ENCODE data around the gene POLR2J3.
"Not testable (repeated sequence)": the region's sequence is repeated elsewhere in the genome, so short reads cannot be mapped to it uniquely, and the experiment has no call there.

- not testable (repeated sequence) for TF ChIP-seq CTCF, EP300, POLR2A (IDR thresholded peaks at IDR 0.05)
These were observed 44.3 kb downstream of the POLR2J3 start for GRCh38 chr7:102527822-102528793.

Measured in tibial nerve (tissue), 4 donors.